GM21576 (cell line): ENCODE data around the gene RSRC1.

Experiments used
- ATAC-seq: cut with Tn5 transposase; IDR thresholded peaks from one replicate; pipeline ENCODE4 v1.9.1; 2021; ENCODE audit warnings: mild to moderate bottlenecking, moderate library complexity; ENCODE audit not compliant: unreplicated experiment

Gene RSRC1

GRCh38 chr3:158568784-158569183 lies 458.9 kb downstream of the RSRC1 start:
- no peak for ATAC-seq

DNA sequence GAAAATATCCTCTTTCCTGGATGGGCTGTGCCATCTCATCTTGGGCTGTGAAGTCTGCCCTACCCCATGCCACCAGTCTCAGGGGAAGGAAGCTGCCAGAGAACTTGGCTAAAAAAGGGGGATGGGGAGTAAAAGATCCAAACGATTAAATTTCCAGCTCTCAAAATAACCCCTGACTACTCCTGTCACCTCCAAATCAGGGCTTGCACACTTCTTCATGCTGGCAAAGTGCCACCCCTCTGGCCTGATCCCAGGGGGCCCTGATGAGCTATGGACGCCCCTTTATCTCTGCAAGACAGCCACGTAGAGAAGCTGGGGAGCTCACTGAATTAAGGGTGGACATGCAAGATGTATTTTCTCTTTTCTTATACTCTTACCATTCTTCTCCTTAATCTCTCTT lies 459.9 kb downstream of the RSRC1 start:
- ATAC-seq, result no peak

- peak; percentile 100 for ATAC-seq
These were observed 461.3 kb downstream of the RSRC1 start, which contains the start of gene MLF1 for GRCh38 chr3:158570999-158571702. Gene MLF1, plus strand, starts transcription at chr3:158571194. Its CDS starts 107 bp downstream, at chr3:158571301.

DNA sequence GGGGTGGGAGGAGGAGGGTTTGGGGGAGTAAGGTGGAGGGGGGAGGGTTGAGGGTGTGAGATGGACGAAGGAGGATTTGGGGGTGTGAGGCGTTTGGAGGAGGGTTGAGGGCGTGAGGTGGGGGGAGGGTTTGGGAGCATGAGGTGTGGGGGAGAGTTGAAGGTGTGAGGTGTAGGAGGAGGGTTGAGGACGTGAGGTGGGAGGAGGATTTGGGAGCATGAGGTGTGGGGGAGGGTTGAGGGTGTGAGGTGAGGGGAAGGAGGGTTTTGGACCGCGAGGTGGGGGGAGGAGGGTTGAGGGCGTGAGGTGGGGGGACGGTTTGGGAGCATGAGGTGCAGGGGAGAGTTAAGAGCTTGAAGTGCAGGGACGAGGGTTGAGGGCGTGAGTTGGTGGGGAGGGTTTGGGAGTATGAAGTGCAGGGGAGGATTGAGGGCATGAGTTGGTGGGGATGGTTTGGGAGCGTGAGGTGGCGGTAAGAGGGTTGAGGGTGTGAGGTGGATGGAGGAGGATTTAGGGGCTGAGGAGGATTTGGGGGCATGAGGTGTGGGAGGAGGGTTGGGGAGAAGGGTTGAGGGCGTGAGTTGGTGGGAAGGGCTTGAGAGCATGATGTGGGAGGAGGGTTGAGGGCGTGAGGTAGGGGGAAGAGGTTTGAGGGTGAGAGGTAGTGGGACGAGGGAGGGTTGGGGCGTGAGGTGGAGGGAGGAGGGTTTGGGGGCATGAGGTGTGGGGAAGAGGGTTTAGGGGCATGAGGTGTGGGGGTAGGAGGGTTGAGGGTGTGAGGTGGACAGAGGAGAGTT lies 462.3 kb downstream of the RSRC1 start:
- ATAC-seq, result no peak

- ATAC-seq, result no peak
These were observed 462.8 kb downstream of the RSRC1 start for GRCh38 chr3:158572766-158573060.

DNA sequence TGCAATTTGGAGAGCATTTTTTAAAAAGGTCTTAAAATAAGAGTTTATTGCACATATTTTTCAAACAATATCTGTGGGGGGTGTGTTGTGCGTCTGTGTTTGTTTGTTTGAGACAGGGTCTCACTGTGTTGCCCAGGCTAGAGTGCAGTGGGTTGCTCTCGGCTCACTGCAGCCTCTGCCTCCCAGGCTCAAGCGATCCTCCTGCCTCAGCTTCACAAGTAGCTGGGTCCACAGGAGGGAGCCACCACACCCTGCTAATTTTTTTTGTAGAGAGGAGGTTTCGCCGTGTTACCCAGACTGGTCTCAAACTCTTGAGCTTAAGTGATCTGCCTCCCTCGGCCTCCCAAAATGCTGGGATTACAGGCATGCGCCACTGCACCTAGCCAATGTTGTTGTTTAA lies 463.8 kb downstream of the RSRC1 start:
- no peak for ATAC-seq

DNA sequence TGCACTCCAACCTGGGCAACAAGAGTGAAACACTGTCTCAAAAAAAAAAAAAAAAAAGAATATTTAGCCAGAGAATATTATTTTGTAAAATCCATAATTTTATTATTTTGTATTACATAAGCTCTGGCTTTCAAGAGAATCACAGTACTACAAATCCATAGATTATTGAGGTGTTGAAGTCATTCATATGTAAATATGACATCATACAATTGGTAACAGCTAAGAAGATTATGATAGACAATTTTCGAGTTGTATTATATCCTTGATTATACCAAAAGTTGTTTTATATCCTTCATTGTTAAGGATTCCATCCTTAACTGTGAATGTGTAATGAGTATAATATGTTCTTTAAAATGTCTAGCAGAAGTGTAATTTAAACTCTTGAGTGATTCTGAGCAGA lies 464.8 kb downstream of the RSRC1 start:
- no peak for ATAC-seq

GRCh38 chr3:158590223-158590622 lies 480.3 kb downstream of the RSRC1 start:
- ATAC-seq, result no peak
